Measurements from ENCODE around the gene ESRP2.

- TF ChIP-seq, protein P1, sequence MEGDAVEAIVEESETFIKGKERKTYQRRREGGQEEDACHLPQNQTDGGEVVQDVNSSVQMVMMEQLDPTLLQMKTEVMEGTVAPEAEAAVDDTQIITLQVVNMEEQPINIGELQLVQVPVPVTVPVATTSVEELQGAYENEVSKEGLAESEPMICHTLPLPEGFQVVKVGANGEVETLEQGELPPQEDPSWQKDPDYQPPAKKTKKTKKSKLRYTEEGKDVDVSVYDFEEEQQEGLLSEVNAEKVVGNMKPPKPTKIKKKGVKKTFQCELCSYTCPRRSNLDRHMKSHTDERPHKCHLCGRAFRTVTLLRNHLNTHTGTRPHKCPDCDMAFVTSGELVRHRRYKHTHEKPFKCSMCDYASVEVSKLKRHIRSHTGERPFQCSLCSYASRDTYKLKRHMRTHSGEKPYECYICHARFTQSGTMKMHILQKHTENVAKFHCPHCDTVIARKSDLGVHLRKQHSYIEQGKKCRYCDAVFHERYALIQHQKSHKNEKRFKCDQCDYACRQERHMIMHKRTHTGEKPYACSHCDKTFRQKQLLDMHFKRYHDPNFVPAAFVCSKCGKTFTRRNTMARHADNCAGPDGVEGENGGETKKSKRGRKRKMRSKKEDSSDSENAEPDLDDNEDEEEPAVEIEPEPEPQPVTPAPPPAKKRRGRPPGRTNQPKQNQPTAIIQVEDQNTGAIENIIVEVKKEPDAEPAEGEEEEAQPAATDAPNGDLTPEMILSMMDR (IDR thresholded peaks at IDR 0.05) = no peak
- TF ChIP-seq, protein P2, sequence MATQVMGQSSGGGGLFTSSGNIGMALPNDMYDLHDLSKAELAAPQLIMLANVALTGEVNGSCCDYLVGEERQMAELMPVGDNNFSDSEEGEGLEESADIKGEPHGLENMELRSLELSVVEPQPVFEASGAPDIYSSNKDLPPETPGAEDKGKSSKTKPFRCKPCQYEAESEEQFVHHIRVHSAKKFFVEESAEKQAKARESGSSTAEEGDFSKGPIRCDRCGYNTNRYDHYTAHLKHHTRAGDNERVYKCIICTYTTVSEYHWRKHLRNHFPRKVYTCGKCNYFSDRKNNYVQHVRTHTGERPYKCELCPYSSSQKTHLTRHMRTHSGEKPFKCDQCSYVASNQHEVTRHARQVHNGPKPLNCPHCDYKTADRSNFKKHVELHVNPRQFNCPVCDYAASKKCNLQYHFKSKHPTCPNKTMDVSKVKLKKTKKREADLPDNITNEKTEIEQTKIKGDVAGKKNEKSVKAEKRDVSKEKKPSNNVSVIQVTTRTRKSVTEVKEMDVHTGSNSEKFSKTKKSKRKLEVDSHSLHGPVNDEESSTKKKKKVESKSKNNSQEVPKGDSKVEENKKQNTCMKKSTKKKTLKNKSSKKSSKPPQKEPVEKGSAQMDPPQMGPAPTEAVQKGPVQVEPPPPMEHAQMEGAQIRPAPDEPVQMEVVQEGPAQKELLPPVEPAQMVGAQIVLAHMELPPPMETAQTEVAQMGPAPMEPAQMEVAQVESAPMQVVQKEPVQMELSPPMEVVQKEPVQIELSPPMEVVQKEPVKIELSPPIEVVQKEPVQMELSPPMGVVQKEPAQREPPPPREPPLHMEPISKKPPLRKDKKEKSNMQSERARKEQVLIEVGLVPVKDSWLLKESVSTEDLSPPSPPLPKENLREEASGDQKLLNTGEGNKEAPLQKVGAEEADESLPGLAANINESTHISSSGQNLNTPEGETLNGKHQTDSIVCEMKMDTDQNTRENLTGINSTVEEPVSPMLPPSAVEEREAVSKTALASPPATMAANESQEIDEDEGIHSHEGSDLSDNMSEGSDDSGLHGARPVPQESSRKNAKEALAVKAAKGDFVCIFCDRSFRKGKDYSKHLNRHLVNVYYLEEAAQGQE (IDR thresholded peaks at IDR 0.05; ENCODE audit: insufficient read depth in 1 of 2, low read depth in 2 of 2, low read length in 1 of 2) = no peak
Observed at GRCh38 chr16:68217506-68217905, 18.4 kb downstream of the ESRP2 start.
